Upper lobe of left lung (tissue), 6 donors: ENCODE data around the gene FAM81A. TPM values are rescaled to one million over a fixed set of nuclear protein-coding genes. Genes with fewer than 3 reads are reported as not detected.

Experiments
- ATAC-seq, 2 donors: fragments of 200-7000 bp; cut with Tn5 transposase; one replicate each; pipeline ENCODE4 v1.9.1; 2022; ENCODE audit warnings: mild to moderate bottlenecking in 2 of 2, moderate library complexity in 2 of 2; ENCODE audit not compliant: low FRiP score in 2 of 2
- DNase-seq, 2 donors: peaks; one replicate each; pipeline ENCODE4 v3.0.0-alpha.2; 2019 to 2020
- H3K27ac ChIP-seq, 4 donors: fragments of 200-600 bp; sonication (generic); one replicate each; pipeline ENCODE4 v1.5.1; 2016 to 2019
- H3K27me3 ChIP-seq, 4 donors: fragments of 200-600 bp; sonication (generic); one replicate each; pipeline ENCODE4 v1.5.1; 2017 to 2019
- H3K36me3 ChIP-seq, 4 donors: fragments of 200-600 bp; sonication (generic); one replicate each; pipeline ENCODE4 v1.5.1; 2016 to 2019
- H3K4me1 ChIP-seq, 4 donors: fragments of 200-600 bp; sonication (generic); one replicate each; pipeline ENCODE4 v1.5.1; 2018 to 2019
- H3K4me3 ChIP-seq, 4 donors: fragments of 200-600 bp; sonication (generic); one replicate each; pipeline ENCODE4 v1.5.1; 2017 to 2019; ENCODE audit warnings: mild to moderate bottlenecking in 2 of 4, moderate library complexity in 1 of 4
- H3K9me3 ChIP-seq, 4 donors: fragments of 200-600 bp; sonication (generic); one replicate each; pipeline ENCODE4 v1.5.1; 2018 to 2019
- EP300 ChIP-seq, 4 donors: sonication (generic); formaldehyde crosslinking; IDR thresholded peaks; one replicate each; pipeline ENCODE4 v1.5.1; 2017; ENCODE audit warnings: antibody characterized with exemption in 4 of 4, control low read depth in 2 of 4
- POLR2A ChIP-seq, 4 donors: fragments of 450-650 bp; IDR thresholded peaks; one replicate each; pipeline ENCODE4 v1.5.1; 2016 to 2017; ENCODE audit warnings: antibody characterized with exemption in 4 of 4, mild to moderate bottlenecking in 2 of 4
- POLR2AphosphoS5 ChIP-seq, 2 donors: sonication (generic); formaldehyde crosslinking; IDR thresholded peaks; one replicate each; pipeline ENCODE4 v1.5.1; 2017; ENCODE audit warnings: antibody characterized with exemption in 2 of 2
- WGBS, 2 donors: methylation state at CpG; one replicate each; pipeline ENCODE4 v1.1.5; 2017 to 2018; 5-methylcytosine and 5-hydroxymethylcytosine counted together
- total RNA-seq, 6 donors: library from RNA; depleted of rRNA in 4 of 6; stranded (reverse); fragments of >200 nt in 4 of 6; gene quantifications; one replicate each; pipeline versions ENCODE4 v1.1.0 to v1.2.1, GENCODE V29; 2016 to 2021
- TF ChIP-seq, protein P1 (sequence below), 6 experiments: fragments of 450-650 bp in 4 of 6; fragments of 200-600 bp in 2 of 6; sonication (generic) in 2 of 6; IDR thresholded peaks; one replicate each; pipeline ENCODE4 v1.5.1; 2016 to 2019; ENCODE audit warnings: antibody characterized with exemption in 6 of 6
- donor health status: DM: no; HTN: no; CAD: no; lungs with moderate emphysema.
- donor health status: DM: no; HTN: yes; CAD: no; lungs with severe emphysema.

Gene FAM81A
- total RNA-seq, 6 donors from 2014 or later: 0.11 to 10.8 (median 0.80) TPM; not detected in 1

DNA sequence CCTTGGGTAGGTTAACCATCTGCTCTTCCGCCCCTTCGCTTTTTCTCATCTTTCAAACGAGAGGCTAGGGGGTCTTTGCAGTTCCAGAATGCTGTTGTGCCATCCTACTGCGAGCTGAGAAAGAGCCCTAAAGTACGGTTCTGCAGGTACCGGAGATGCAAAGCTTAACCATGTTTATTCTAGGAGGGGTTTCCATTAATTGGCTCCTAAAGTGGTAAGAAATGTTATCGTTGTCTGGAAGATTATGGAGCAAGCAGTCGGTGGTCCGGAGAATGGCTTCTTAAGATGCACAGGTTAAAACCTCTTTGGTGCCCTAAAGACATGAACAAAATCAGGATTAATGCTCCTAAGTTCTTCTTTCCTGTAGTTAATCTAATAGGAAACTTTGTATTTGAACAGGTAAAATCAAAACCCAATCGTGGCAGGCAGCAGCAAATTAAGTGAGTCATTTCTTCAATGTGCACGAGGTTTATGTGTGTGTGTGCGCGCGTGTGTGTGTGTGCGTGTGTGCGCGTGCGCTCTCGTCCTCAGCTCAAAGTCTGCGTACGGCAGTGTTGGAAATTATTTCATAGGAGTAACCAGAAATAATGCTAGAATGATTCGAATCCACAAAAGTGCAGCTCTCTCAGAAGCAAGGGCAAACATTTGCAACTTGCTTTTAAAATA, 772 bp downstream of the FAM81A start:
- TF ChIP-seq, protein P1, sequence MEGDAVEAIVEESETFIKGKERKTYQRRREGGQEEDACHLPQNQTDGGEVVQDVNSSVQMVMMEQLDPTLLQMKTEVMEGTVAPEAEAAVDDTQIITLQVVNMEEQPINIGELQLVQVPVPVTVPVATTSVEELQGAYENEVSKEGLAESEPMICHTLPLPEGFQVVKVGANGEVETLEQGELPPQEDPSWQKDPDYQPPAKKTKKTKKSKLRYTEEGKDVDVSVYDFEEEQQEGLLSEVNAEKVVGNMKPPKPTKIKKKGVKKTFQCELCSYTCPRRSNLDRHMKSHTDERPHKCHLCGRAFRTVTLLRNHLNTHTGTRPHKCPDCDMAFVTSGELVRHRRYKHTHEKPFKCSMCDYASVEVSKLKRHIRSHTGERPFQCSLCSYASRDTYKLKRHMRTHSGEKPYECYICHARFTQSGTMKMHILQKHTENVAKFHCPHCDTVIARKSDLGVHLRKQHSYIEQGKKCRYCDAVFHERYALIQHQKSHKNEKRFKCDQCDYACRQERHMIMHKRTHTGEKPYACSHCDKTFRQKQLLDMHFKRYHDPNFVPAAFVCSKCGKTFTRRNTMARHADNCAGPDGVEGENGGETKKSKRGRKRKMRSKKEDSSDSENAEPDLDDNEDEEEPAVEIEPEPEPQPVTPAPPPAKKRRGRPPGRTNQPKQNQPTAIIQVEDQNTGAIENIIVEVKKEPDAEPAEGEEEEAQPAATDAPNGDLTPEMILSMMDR (IDR thresholded peaks at IDR 0.05): no peak
- TF ChIP-seq POLR2AphosphoS5 (IDR thresholded peaks at IDR 0.05): no peak
- TF ChIP-seq EP300 (IDR thresholded peaks at IDR 0.05): no peak
- no peak for TF ChIP-seq POLR2A (IDR thresholded peaks at IDR 0.05)

DNA sequence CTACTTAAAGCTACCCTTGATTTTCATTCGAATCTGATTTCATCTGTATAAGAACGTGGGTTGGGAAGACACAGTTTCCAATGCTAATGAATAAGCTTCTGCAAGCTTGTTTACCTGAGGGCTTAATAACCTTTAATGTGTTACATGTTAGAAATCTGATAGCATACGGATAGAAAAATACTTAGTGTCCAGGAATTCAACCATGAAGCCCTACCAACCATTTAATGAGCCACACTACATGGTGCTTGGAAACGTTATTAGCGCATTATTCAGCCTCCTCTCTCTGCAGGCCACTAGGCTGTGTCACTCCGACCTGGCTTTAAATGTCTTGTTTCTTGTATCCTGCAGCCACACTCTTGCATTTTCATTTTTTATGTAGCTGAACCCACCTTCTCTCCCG, 1.6 kb downstream of the FAM81A start:
- H3K4me1 ChIP-seq: peaks cover 15 to 22% (median 17%) of the 10 kb centered on the region in 4 donors
- ATAC-seq (no peak), DNase-seq (no peak)
- no peak for TF ChIP-seq EP300 (IDR thresholded peaks at IDR 0.05)
- no peaks in the 10 kb centered on the region for H3K9me3 ChIP-seq
- WGBS, 2 donors: 72 to 89% methylated on average over 6 to 7 of the region's 7 CpGs
- no peak overlapping the region for H3K4me3 ChIP-seq
- H3K27ac ChIP-seq: no peak overlapping the region
- no peaks in the 10 kb centered on the region for H3K36me3 ChIP-seq
- peaks cover 0 to 5% (median 0%) of the 10 kb centered on the region in 4 donors for H3K27me3 ChIP-seq

More for the DNA sequence above, 772 bp downstream of the FAM81A start:
- Histone ChIP-seq H3K9me3 (no peaks in the 10 kb centered on the region), H3K27ac (no peak overlapping the region), H3K4me3 (peak overlapping the region in 3 of 4 donors; percentile 49 to 55 (median 53)), H3K36me3 (no peaks in the 10 kb centered on the region), H3K4me1 (peaks cover 15 to 22% (median 17%) of the 10 kb centered on the region in 4 donors), H3K27me3 (peaks cover 0 to 5% (median 0%) of the 10 kb centered on the region in 4 donors)
- peak in 1 of 2 donors; percentile 52 for DNase-seq
- 58 to 59% methylated on average over 21 to 22 of the region's 22 CpGs for WGBS, 2 donors
- no peak for ATAC-seq

DNA sequence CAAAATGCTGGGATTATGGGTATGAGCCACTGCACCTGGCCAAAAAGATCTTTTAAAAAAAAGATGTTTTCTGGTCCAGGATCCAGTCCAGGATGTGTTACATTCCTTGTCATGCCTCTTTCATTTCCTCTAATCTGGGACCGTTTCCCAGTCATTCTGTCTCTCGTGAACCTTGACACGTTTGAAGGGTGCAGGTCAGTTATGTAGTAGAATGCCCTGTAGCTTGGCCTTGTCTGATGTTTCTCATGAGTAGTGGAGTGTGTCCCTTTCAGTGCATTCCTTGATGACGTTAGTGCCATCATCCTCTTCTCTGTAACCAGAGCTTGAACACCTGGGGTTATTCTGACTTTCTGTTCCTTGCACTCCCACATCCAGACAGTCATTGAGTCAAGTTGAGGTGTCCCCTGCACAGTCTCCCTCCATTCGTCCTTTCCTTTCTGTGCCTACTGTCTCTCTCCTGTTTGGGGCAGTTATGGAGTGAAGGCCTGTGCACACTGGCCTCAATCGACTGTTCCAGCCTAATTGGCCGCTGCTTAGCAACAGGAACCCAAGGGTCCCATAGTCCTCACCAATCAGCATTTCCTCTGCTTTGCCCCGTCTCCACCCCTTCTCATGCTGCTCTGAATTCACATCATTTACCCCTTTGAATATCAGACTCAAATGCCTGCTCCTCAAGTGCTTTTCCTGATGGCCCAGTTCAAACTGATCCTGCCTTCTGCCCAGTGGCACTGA, 5.5 kb downstream of the FAM81A start:
- ATAC-seq (no peak), DNase-seq (no peak)
- Histone ChIP-seq H3K9me3 (no peaks in the 10 kb centered on the region), H3K4me1 (peaks cover 2 to 4% (median 3%) of the 10 kb centered on the region in 4 donors), H3K27me3 (no peaks in the 10 kb centered on the region), H3K4me3 (no peak overlapping the region), H3K36me3 (no peaks in the 10 kb centered on the region), H3K27ac (no peak overlapping the region)
- WGBS, 2 donors: 75 to 79% methylated on average over 8 of the region's 8 CpGs
- TF ChIP-seq, protein P1 (IDR thresholded peaks at IDR 0.05): no peak
- TF ChIP-seq POLR2A (IDR thresholded peaks at IDR 0.05): no peak
- no peak for TF ChIP-seq EP300 (IDR thresholded peaks at IDR 0.05)
- no peak for TF ChIP-seq POLR2AphosphoS5 (IDR thresholded peaks at IDR 0.05)

DNA sequence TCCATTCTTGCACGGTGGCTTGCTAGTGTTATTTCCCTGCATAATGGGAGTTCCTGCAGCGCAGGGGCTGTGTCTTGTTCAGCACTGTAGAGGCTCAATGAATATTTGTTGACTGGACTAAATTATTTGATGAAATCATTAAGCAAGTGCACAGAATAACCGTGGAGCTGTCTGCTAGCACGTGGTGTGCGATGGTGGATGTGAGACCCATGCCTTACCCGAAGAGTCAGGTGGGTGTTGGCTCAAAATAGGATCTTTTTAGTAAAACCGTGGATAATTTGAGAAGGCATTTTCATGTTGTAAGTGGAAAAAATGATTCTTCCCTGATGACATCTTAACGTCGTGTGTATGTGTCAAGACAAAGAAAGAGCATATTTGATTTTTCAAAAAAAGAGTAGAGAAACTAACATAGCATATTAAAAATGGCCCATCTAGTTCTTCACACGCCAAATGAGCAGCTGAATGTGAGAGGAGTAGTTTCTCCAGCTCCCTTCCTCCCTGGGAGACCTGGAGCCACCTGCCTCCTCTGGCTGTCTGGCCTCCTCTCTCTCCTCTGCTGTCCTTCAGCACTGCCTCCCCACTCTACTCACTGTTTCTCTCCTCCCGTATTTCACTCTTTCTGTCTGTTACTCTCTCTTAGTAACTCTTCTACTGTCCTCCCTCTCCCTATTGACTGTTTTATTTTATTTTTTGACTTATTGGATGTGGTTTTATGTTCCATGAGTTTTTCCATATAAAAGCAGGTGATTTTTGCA, 6.3 kb downstream of the FAM81A start:
- H3K27ac ChIP-seq: no peak overlapping the region
- H3K4me3 ChIP-seq: no peak overlapping the region
- H3K27me3 ChIP-seq: no peaks in the 10 kb centered on the region
- DNase-seq (no peak), ATAC-seq (no peak)
- no peak for TF ChIP-seq EP300 (IDR thresholded peaks at IDR 0.05)
- no peak for TF ChIP-seq POLR2AphosphoS5 (IDR thresholded peaks at IDR 0.05)
- TF ChIP-seq POLR2A (IDR thresholded peaks at IDR 0.05): no peak
- TF ChIP-seq, protein P1 (IDR thresholded peaks at IDR 0.05): no peak
- no peaks in the 10 kb centered on the region for H3K4me1 ChIP-seq
- H3K9me3 ChIP-seq: no peaks in the 10 kb centered on the region
- 84 to 88% methylated on average over 11 of the region's 11 CpGs for WGBS, 2 donors
- H3K36me3 ChIP-seq: no peaks in the 10 kb centered on the region

DNA sequence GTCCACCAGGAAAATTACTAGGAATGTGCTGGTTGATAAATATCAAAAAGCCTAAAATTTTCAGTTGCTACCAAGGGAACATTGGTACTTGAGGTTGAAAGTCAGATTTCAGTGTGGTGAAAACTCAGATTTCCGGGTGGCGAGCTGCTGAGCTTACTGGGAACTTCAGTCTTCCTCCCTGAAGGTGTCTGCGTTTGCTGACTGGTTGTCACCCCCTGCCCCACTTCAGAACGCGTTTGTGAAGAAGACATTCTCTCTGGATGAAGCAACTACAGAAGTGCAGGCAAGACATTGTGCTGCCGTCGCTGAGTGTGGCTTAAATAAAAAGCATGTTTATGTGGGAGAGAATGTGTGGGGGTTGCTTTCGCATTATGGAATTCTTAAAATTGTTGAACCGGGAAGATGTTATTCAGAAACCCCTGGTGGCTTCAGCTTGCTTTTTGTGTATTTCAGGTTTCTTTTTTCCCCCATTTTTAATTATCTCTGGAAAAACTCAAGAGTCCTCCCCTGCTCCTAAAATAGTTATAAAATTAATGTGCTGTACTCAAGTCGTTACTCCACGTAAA, 7.1 kb downstream of the FAM81A start:
- Histone ChIP-seq H3K36me3 (no peaks in the 10 kb centered on the region), H3K27me3 (no peaks in the 10 kb centered on the region), H3K4me1 (no peaks in the 10 kb centered on the region), H3K27ac (no peak overlapping the region), H3K9me3 (no peaks in the 10 kb centered on the region), H3K4me3 (no peak overlapping the region)
- no peak for ATAC-seq
- TF ChIP-seq, protein P1 (IDR thresholded peaks at IDR 0.05): no peak
- TF ChIP-seq POLR2A (IDR thresholded peaks at IDR 0.05) (no peak), EP300 (IDR thresholded peaks at IDR 0.05) (no peak), POLR2AphosphoS5 (IDR thresholded peaks at IDR 0.05) (no peak)
- DNase-seq: no peak
- 64 to 71% methylated on average over 11 of the region's 11 CpGs for WGBS, 2 donors
